Right lobe of liver (tissue), 6 donors: ENCODE results near the gene TAS2R5. TPM values are rescaled to one million over a fixed set of nuclear protein-coding genes. Genes with fewer than 3 reads are reported as not detected.
A peak's percentile ranks its signal among the peaks of the same experiment; 100 is the strongest.
"Not testable (repeated sequence)": the region's sequence is repeated elsewhere in the genome, so short reads cannot be mapped to it uniquely, and the experiment has no call there.

Experiments used
- ATAC-seq, 4 donors: fragments of 200-7000 bp; cut with Tn5 transposase; one replicate each; pipeline ENCODE4 v1.9.1; 2020; ENCODE audit warnings: mild to moderate bottlenecking in 4 of 4, moderate library complexity in 4 of 4
- DNase-seq, 3 donors: peaks; one replicate each; pipeline ENCODE4 v3.0.0-alpha.2; 2020
- H3K27ac ChIP-seq, 3 donors: fragments of 200-600 bp; one replicate each; pipeline ENCODE4 v1.8.0; 2022
- H3K27me3 ChIP-seq, 2 donors: fragments of 200-600 bp; one replicate each; pipeline ENCODE4 v1.8.0; 2022
- H3K36me3 ChIP-seq, 4 donors: fragments of 200-600 bp; sonication (generic) in 1 of 4; one replicate each; pipeline versions ENCODE4 v1.5.1 to v1.8.0; 2017 to 2022; ENCODE audit warnings: control low read depth in 1 of 4
- H3K4me1 ChIP-seq, 4 donors: fragments of 200-600 bp; sonication (generic) in 1 of 4; one replicate each; pipeline versions ENCODE4 v1.5.1 to v1.8.0; 2017 to 2022; ENCODE audit warnings: control low read depth in 1 of 4
- H3K4me3 ChIP-seq, 3 donors: fragments of 200-600 bp; one replicate each; pipeline ENCODE4 v1.8.0; 2022
- H3K9me3 ChIP-seq, 4 donors: fragments of 200-600 bp; sonication (generic) in 1 of 4; one replicate each; pipeline versions ENCODE4 v1.5.1 to v1.8.0; 2017 to 2022; ENCODE audit warnings: control low read depth in 1 of 4
- CTCF ChIP-seq, 4 donors: fragments of 200-600 bp in 3 of 4; fragments of 450-650 bp in 1 of 4; IDR thresholded peaks; one replicate each; pipeline versions ENCODE4 v1.5.1 to v1.8.0; 2016 to 2022; ENCODE audit warnings: antibody characterized with exemption in 4 of 4, mild to moderate bottlenecking in 2 of 4
- POLR2A ChIP-seq: fragments of 450-650 bp; IDR thresholded peaks from one replicate; pipeline ENCODE4 v1.6.1; 2017; ENCODE audit warnings: antibody characterized with exemption, mild to moderate bottlenecking
- WGBS: methylation state at CpG from one replicate; pipeline ENCODE4 v1.1.6; 2018; ENCODE audit warnings: low coverage, low lambda C conversion rate; ENCODE audit not compliant: insufficient coverage; ENCODE audit errors: missing lambda C conversion rate; 5-methylcytosine and 5-hydroxymethylcytosine counted together
- intact Hi-C, 2 donors: fragments of 100-400 bp; cut with DNase I; formaldehyde crosslinking; loops; one replicate each; pipeline versions ENCODE4 v1.11.2 to v1.14.1; 2022
- total RNA-seq, 6 experiments: library from RNA; depleted of rRNA in 2 of 6; stranded (reverse); fragments of >200 nt in 2 of 6; fragmentation: NEBNext Ultra II Directional in 3 of 6; extraction: Animal tissue kit (Norgen Biotek cat#: 25700) in 3 of 6; gene quantifications; one replicate each; pipeline versions ENCODE4 v1.1.0 to v1.2.4, GENCODE V29; 2016 to 2023
- donor health status: DM: no; HTN: yes; CAD: no.
- donor health status: DM: no; HTN: no; CAD: no.
- donor health status: DM: no; HTN: no; CAD: no.
- donor health status: DM: no; HTN: yes; CAD: no.
- donor health status: DM: no; HTN: yes; CAD: no.

TAS2R5 gene
- total RNA-seq, 6 experiments from 2014 or later, result 0.43 to 0.68 (median 0.51) TPM; not detected in 1

- intact Hi-C loops, result no loop called here
- 94% methylated on average over 13 of the region's 13 CpGs for WGBS
- DNase-seq, result no peak
- H3K4me1 ChIP-seq, result no peaks in the 10 kb centered on the region
- H3K4me3 ChIP-seq, result no peak overlapping the region
- H3K36me3 ChIP-seq, result peaks cover 11 to 51% (median 31%) of the 10 kb centered on the region in 4 donors
- peak in 2 of 4 donors; percentile 8 to 12 for TF ChIP-seq CTCF (IDR thresholded peaks at IDR 0.05)
- no peak for TF ChIP-seq POLR2A
- H3K27ac ChIP-seq, result no peak overlapping the region
- no peak for ATAC-seq
- no peaks in the 10 kb centered on the region for H3K27me3 ChIP-seq
- H3K9me3 ChIP-seq, result peaks cover 0 to 17% (median 5%) of the 10 kb centered on the region in 4 donors
Measured at GRCh38 chr7:141752634-141753033, 37.4 kb upstream of the TAS2R5 start.

GRCh38 chr7:141754939-141755338 is 35.1 kb upstream of the TAS2R5 start:
- DNase-seq (no peak), ATAC-seq (no peak)
- Histone ChIP-seq H3K36me3 (peaks cover 11 to 39% (median 30%) of the 10 kb centered on the region in 4 donors), H3K27me3 (no peaks in the 10 kb centered on the region), H3K4me3 (no peak overlapping the region), H3K4me1 (no peaks in the 10 kb centered on the region), H3K27ac (no peak overlapping the region), H3K9me3 (peaks cover 0 to 17% (median 5%) of the 10 kb centered on the region in 4 donors)
- peak; percentile 31 to 42 (median 34) for TF ChIP-seq CTCF (IDR thresholded peaks at IDR 0.05)
- TF ChIP-seq POLR2A, result no peak
- 86% methylated on average over 5 of the region's 6 CpGs for WGBS
- intact Hi-C loops, result no loop called here

GRCh38 chr7:141763797-141764196 is 26.2 kb upstream of the TAS2R5 start, which contains the start of gene TAS2R3:
Gene TAS2R3 (plus strand): TSS chr7:141764097. CDS start chr7:141764159, 62 bp downstream.
- Histone ChIP-seq H3K36me3 (peaks cover 0 to 23% (median under 1%) of the 10 kb centered on the region in 4 donors), H3K4me3 (no peak within 1 kb of the TSS), H3K4me1 (no peaks in the 10 kb centered on the region), H3K9me3 (no peaks in the 10 kb centered on the region), H3K27me3 (no peaks in the 10 kb centered on the region), H3K27ac (no peak within 1 kb of the TSS)
- DNase-seq, result no peak
- 90% methylated on average over 3 of the region's 3 CpGs for WGBS
- TF ChIP-seq POLR2A (no peak), CTCF (IDR thresholded peaks at IDR 0.05) (no peak)
- ATAC-seq, result no peak
- intact Hi-C loops, result no loop called here

- H3K9me3 ChIP-seq, DNase-seq, ATAC-seq, H3K27me3 ChIP-seq, intact Hi-C loops, H3K27ac ChIP-seq, H3K4me3 ChIP-seq, H3K36me3 ChIP-seq, H3K4me1 ChIP-seq: not testable (repeated sequence)
- whole genome bisulfite sequencing, result 75% methylated on average over 3 of the region's 3 CpGs
Measured at GRCh38 chr7:141770083-141770583, 19.9 kb upstream of the TAS2R5 start.

GRCh38 chr7:141776374-141776773 is 13.6 kb upstream of the TAS2R5 start, which contains the start of gene TAS2R4:
Gene TAS2R4 (plus strand): TSS chr7:141776674. CDS start chr7:141778489, 1,815 bp downstream.
- 100% methylated on average over 1 of the region's 1 CpG for WGBS
- no peak for DNase-seq
- H3K27ac ChIP-seq, result no peak within 1 kb of the TSS
- no peaks in the 10 kb centered on the region for H3K4me1 ChIP-seq
- no peaks in the 10 kb centered on the region for H3K9me3 ChIP-seq
- no peak within 1 kb of the TSS for H3K4me3 ChIP-seq
- H3K27me3 ChIP-seq, result no peaks in the 10 kb centered on the region
- TF ChIP-seq POLR2A, result no peak
- TF ChIP-seq CTCF (IDR thresholded peaks at IDR 0.05), result no peak
- no peak for ATAC-seq
- intact Hi-C loops, result no loop called here
- H3K36me3 ChIP-seq, result peaks cover 0 to 5% (median 0%) of the 10 kb centered on the region in 4 donors
